HG03460 (cell line): ENCODE data around the gene KCND2.
A peak's percentile ranks its signal among the peaks of the same experiment; 100 is the strongest.
"Not testable (repeated sequence)": the region's sequence is repeated elsewhere in the genome, so short reads cannot be mapped to it uniquely, and the experiment has no call there.

Experiments
- ATAC-seq: cut with Tn5 transposase; IDR thresholded peaks from one replicate; pipeline ENCODE4 v1.9.1; 2021; ENCODE audit not compliant: unreplicated experiment

Gene KCND2

DNA sequence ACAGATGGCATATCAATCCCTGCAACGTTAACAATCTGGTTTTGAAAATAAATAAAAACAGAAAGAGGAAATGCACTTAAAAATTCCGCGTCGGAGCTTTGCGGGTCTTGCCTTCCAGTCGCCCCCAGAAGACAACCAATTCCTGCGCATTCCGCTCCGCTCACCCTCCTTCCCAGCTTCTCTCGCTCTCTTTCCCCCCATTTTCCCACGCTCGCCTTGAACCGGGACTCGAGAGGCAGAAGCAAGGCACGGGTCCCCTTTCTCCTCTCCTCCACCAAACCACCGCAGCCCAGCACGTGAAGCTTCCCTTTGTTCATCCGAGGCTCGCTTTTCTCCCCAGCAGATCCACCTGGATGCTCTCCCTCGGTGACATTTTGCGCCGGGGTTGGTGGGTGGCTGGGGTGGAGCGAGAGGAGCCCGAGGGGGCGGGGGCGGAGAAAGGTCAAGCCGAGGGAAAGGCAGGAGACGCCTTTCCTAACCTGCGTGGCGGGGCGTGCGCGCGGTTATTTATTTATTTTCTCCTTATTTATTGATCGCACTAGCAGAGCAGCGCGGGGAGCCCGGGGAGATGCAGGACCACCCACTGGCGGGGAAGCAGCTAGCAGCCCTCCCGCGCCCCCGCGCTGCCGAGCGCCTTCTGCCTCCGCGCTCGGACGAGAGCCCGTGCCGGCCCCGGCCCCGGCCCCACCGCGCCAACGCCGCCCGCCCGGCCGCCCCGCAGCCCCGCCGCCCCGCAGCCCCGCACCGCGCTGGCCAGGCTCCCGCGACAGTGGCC is at the start of gene KCND2:
Gene KCND2 (plus strand): TSS at position 475 of the 775 bp plus-strand sequence.
- ATAC-seq, result peak; percentile 32

DNA sequence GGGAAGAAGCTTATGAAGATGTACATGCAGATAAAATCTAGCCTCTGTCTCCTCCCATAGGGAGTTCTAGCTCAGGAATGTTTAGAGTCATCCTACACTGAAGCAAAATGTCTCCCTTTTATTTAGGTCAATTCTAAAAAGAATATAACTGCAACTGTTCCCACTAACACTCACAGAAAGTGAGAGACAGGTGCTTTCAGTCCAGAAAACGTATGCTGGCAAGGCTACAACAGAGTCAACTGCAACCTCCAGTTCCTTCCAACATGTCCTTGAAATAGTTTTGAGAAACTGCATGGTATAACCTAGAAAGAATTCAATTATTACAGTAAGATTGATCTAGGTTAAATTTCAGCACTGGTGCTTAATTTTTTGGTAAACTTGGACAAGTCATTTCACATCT is 46.8 kb upstream of the KCND2 start:
- no peak for ATAC-seq

DNA sequence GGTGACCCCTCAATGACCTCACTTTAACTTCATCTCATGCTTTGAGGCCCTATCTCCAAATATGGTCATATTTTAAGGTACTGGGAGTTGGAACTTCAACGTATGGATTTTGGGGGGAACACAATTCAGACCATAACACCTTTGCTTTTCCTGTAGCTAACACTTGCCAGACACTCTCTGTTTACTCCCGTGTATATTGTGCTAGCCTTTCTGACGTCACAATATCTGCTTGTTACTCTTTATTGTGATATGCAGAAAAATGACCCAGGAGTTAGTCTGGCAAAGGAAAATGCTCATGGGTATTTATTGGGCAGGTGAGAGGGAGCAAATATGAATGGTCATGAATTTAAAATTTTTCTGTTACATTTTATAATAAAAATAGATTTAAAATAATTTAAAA is 45.7 kb upstream of the KCND2 start:
- no peak for ATAC-seq

DNA sequence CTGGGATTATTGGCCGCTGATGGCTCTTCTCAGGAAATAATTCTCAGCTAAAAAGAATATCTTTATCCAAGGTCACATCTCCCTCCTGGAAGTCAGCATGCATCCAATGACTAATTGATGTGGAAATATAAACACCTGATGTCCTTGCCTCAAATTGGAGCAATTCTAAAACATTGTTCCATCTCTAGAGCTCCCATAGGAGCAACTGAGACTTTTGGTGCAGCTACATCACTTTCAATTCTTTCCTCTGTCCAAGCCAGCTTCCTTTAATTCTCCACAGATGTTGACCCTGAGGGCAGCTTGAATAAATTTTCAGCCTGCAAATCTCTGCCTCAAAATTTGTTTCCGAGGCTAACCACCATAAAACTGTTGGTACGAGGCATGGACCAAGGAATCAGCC is 43.9 kb upstream of the KCND2 start:
- no peak for ATAC-seq

DNA sequence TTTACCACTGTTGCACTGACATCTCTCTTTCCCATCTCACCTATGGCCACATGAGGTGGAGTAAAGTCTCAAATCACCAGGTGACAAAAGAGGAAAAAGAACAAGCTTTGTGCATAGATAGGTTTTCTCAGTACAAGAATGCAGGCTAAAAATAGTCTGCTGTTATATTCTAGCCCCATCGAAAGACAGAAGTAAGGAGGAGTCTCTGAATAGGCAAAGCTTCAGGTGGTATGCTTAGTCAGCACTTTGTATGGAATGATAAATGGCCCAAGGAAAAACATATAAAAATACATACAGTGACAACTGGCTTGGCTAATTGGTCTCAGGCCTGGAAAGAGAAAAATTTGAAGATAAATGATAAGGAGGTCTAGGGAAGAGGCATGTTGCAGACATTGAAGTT is 39.6 kb upstream of the KCND2 start:
- ATAC-seq, result no peak

DNA sequence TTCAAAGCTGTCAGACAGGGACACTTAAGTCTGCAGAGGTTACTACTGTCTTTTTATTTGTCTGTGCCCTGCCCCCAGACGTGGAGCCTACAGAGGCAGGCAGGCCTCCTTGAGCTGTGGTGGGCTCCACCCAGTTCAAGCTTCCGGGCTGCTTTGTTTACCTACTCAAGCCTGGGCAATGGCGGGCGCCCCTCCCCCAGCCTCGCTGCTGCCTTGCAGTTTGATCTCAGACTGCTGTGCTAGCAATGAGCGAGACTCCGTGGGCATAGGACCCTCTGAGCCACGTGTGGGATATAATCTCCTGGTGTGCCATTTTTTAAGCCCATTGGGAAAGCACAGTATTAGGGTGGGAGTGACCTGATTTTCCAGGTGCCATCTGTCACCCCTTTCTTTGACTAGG is 32.6 kb upstream of the KCND2 start:
- not testable (repeated sequence) for ATAC-seq

DNA sequence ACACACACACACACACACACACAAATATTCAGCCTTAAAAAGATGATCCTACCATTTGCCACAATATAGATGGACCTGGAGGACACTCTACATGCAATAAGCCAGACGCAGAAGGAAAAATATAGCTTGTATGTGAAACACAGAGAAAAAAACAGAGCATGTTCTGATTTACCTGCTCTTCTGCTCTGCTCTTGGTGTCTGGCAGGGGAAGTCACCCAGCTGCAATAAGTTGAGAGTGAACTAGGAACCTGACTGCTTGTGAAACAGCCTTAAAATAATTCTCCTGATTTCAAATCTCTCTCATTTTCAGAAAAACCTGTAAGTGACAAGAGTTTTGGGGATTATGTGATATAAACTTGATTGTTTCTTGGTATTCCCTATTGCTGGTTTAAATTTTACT is 31.0 kb upstream of the KCND2 start:
- ATAC-seq, result no peak

DNA sequence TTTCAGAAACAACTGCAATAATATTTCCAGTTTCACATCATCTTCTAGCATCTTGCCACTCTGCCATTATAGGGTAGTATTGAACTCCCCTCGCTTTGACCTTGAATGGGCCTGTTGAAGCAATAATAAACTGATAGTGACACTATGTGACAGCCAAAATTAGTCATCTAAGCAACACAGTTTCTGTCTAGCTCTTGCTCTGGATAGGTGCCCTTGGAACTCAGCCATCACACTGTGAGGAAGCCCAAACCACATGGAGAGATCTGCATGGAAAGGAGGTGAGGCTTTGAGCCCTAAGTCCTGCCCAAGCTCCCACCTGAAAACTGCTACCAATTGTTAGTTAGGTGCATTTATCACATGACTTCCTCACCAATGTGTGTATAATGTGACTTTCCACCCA is 18.1 kb upstream of the KCND2 start:
- ATAC-seq, result no peak

DNA sequence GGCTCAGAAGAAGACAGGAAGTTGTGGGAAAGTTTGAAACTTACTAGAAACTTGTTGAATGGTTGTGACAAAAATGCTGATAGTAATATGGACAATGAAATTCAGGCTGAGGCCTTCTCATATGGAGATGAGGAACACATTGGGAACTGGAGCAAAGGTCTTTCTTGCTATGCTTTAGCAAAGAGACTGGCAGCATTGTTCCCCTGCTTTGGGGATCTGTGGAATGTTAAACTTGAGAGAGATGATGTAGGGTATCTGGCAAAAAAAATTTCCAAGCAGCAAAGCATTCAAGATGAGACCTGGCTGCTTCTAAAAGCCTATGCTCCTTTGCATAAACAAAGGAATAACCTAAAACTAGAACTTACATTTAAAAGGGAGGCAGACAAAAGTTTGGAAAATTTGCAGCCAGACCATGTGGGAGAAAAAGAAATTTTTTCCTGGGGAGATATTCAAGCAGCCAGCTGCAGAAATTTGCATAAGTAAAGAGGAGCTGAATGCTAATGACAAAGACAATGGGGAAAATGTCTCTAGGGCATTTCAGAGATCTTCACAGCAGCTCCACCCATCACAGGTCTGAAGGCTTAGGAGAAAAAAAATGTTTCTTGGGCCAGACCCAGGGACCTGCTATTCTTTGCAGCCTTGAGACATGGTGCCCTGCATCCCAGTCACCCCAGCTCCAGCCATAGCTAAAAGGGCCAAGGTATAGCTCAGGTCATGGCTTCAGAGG is 16.5 kb upstream of the KCND2 start:
- ATAC-seq, result no peak

DNA sequence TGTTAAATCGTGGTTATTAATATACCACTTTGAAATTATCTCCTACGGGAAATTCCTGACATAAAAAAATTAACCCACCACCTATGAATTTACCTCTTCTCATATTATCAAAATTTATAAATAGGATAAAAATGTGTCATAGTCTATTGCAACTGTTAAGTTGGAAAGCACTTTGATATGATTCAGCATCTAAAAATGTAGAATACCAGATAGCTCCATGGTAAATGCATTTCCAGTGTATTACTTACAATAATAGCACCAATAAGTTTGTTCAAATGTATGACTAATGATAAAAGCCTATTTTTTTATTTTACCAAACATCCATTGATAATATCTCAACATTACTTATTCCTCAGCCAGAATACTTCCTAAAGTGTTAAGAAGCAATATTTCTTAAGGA is 13.6 kb upstream of the KCND2 start:
- ATAC-seq, result no peak

DNA sequence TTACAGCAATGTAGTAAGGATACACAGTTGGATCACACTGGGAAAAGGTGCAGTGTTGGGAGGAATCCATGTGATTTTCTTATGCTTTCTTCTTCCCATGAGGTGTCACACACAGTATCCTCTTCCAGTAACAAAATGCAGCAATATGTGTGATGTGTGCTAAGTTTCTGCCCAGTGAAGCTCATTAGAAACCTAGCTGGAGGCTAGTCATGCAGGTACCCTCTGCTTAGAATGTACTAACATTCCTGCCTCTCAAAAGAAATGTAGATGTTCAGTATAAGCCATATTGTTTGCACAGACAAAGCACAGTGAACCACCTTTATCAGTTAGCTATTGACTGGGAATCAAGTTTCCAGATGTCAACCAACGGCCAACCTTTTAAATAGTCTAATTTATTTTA is 12.9 kb upstream of the KCND2 start:
- no peak for ATAC-seq

DNA sequence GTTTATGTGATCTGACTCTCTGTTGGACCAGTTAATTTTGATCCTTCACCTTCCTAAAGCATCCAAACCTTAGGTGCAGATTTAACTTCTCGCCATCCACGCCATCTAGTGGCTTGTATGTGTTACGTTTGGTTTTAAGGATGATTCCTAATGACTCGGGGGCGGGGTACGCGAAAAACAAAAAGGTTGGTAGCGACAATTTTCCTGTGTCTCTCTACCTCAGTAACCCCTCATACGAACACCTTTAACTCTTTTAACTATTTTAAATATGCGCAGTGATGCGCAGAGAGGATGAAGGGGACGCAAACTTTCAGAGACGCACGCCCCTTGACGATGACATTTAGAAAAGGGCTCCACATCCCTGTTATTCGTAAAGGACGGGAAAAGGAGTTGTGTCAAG is 714 bp upstream of the KCND2 start:
- peak; percentile 36 for ATAC-seq

DNA sequence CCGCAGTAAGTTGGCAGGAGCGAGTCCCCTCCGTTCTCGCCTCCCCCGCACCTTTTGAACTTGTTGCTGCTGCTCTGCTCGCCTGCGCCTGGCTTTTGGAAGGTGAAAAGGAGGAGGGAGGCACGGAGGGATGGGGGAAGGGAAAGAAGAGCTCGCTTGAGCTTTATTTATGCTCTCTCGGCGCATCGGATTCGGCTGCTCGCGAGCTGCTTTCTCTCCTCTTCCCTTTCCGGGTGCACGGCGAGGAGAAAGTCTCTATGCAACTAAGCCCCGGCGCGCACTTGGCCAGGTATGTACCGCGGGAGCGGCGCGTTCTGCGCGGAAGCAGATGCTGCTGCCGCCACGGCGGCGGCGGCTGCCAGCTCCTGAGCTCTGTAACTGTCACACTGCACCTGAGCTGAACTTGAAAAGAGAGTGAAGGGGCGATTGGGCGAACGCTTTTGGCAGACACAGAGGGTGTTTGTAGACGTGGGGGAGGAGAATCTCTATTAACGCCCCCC is 551 bp downstream of the KCND2 start:
- ATAC-seq, result peak; percentile 63

DNA sequence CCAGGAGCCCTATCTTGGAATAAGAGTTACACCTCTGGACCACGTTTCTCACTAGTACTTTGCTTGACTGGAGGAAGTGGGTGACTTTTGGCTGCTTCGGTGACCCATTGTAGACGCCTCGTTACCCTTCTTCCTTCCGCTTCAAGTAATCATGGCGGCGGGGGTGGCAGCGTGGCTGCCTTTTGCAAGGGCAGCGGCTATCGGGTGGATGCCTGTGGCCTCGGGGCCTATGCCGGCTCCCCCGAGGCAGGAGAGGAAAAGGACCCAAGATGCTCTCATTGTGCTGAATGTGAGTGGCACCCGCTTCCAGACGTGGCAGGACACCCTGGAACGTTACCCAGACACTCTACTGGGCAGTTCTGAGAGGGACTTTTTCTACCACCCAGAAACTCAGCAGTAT is 1.5 kb downstream of the KCND2 start:
- no peak for ATAC-seq

DNA sequence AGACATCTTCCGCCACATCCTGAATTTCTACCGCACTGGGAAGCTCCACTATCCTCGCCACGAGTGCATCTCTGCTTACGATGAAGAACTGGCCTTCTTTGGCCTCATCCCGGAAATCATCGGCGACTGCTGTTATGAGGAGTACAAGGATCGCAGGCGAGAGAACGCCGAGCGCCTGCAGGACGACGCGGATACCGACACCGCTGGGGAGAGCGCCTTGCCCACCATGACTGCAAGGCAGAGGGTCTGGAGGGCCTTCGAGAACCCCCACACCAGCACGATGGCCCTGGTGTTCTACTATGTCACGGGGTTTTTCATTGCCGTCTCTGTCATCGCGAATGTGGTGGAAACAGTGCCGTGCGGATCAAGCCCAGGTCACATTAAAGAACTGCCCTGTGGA is 1.9 kb downstream of the KCND2 start:
- ATAC-seq, result no peak

DNA sequence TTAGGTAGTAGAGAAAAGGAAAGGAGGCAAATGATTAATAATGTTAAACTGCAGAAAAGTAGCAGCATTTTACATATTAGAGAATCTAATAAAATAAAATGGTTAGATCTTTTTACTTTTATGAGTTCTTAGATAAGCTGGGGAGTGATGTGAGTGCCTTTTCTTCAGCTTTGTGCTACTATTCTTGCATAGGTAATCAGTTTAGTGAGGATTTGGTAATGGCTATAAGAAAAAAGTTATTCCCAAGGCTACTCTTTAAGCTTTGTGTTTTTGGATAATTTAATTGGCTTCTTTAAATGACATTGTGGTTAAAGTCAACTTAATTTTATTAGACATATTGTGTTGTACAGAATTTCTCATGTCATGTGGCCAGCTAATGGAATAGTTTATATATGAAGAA is 3.7 kb downstream of the KCND2 start:
- no peak for ATAC-seq

DNA sequence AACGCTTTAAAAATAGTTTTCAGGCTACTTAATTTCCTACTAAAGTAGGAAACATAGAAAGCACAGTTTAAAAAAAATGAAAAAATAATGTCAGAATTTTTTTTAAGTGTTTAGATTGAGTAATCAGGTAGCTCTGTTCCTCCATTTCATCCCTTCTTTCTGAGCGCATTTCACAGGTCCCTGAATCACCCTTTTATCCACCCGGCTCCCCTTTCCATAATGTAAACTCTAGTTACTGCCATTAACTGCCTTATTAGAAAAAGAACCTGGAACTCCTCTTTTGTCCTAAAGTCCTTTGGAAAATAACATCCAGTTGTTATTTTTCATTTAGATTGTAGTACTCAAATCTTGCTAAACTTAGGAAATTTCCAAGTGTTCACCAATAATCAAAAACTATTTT is 5.8 kb downstream of the KCND2 start:
- no peak for ATAC-seq

DNA sequence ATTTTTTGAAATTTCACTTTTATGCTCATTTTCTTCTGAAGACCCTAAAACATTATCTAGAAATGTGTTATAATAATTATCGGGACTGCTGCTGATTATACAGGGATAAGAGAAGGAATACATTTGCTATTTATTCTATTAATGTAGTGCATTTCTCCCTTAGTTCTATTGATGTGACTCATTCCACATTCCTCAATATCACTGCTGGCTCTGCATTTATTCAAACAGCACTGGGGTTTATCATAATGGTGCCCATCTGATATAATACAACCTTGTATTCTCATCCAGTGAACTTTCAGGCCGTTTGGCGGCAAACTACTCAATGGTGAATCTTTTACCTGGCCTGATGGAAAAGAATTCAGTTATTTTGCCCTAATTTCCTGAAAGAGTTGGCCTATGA is 7.8 kb downstream of the KCND2 start:
- ATAC-seq, result no peak

DNA sequence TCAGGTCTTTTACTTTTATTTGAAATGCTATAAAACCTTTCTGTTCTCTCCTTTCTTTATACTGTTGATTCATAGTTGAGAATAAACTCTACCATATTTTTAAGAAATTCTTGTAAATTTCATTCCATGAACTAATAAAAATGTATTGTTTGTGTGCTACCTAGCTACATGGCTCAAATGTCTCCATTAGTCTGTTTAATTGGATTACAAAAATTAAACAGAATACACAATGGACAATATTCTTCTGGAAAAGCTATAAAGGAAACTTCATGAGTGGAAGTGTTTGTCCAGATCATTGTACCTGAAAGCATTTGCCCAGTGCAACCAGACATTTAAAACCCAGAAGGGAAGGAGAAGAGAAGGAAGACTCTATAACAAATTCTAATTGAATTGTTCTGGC is 20.1 kb downstream of the KCND2 start:
- ATAC-seq, result no peak

DNA sequence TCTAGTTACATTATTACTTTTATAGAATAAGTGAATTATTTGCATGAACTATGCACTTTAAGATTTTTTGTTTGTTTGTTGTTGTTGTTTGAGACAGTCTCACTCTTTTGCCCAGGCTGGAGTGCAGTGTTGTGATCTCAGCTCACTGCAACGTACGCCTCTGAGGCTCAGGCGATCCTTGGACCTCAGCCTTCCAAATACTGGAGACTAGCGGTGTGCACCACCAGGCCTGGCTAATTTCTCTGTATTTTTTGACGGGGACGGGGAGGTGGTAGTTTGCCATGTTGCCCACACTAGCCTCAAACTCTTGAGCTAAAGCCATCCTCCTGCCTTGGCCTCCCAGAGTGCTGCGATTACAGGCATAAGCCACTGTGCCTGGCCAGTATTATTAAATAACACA is 29.2 kb downstream of the KCND2 start:
- ATAC-seq, result no peak

DNA sequence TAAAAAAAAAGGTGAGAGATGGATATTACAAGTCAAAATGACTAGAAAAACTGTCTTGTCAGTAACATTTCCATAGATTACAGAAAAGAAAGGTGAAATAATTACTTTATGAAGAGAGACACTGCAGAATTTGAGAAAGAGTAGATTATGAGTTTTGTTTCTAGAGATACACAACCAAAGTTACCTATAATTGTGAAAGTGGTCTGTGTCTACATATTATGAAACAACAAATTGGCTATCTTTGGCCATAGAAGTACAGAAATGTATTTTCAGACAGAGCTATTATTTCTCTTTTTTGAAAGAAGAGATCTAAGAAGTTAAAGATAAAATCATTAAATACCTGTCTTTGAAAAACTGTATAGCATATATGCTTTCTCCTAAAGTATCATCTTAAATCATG is 30.1 kb downstream of the KCND2 start:
- ATAC-seq, result no peak

DNA sequence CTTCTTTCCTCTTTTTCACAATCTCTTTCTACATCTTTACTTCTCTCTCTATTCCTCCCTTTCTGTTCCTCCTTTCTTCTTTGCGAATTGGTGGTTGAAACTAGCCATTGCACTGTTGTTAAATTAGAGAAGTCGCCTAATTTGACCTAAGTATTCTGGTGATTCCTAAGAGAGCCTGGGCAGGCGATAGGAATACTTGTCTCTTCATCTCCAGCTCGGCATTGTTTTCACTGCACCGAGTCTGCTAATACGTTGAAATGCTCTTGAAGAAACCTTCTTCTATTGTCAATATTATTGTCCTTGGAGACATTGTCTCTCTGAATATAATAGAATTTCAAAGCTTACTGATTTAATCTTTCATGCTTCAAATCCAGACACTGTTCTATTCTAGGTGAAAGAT is 31.7 kb downstream of the KCND2 start:
- ATAC-seq, result no peak
